CD4-positive, alpha-beta T cell treated with Interleukin-6 at 100 ng/mL for 8 hours (primary cell): ENCODE data around the gene IGF2.
A peak's percentile ranks its signal among the peaks of the same experiment; 100 is the strongest.

Source experiments
- DNase-seq: peaks from one replicate; pipeline ENCODE4 v3.0.0-alpha.2; 2020; ENCODE audit warnings: mixed read lengths, low spot score

The IGF2 gene

GRCh38 chr11:2153581-2154194, 14.5 kb upstream of the IGF2 start:
- no peak for DNase-seq

- peak; percentile 75 for DNase-seq
Measured at GRCh38 chr11:2151500-2152257, 12.5 kb upstream of the IGF2 start.

- no peak for DNase-seq
Measured at GRCh38 chr11:2149864-2150847, 11.0 kb upstream of the IGF2 start.

GRCh38 chr11:2149460-2149859, 10.3 kb upstream of the IGF2 start:
- DNase-seq = no peak

- DNase-seq = no peak
Measured at GRCh38 chr11:2148595-2148994, 9.4 kb upstream of the IGF2 start.

GRCh38 chr11:2147391-2147790, 8.2 kb upstream of the IGF2 start:
- DNase-seq = no peak

- no peak for DNase-seq
Measured at GRCh38 chr11:2146051-2146450, 6.9 kb upstream of the IGF2 start.

- DNase-seq = no peak
Measured at GRCh38 chr11:2144544-2145248, 5.5 kb upstream of the IGF2 start.

GRCh38 chr11:2143799-2144543, 4.8 kb upstream of the IGF2 start:
- no peak for DNase-seq

- no peak for DNase-seq
Measured at GRCh38 chr11:2143477-2143798, 4.2 kb upstream of the IGF2 start.

- no peak for DNase-seq
Measured at GRCh38 chr11:2142762-2143202, 3.6 kb upstream of the IGF2 start.

GRCh38 chr11:2142300-2142759, 3.1 kb upstream of the IGF2 start:
- DNase-seq = no peak

- DNase-seq = no peak
Measured at GRCh38 chr11:2140411-2141400, 1.5 kb upstream of the IGF2 start.

GRCh38 chr11:2139621-2140337, 590 bp upstream of the IGF2 start:
- DNase-seq = no peak

GRCh38 chr11:2138431-2139122, 612 bp downstream of the IGF2 start:
- no peak for DNase-seq

- no peak for DNase-seq
Measured at GRCh38 chr11:2138068-2138430, 1.1 kb downstream of the IGF2 start.

GRCh38 chr11:2137202-2138067, 1.8 kb downstream of the IGF2 start:
- no peak for DNase-seq

GRCh38 chr11:2136952-2137201, 2.3 kb downstream of the IGF2 start:
- no peak for DNase-seq
